ENCODE data around the gene CSRP3.

The CSRP3 gene

DNA sequence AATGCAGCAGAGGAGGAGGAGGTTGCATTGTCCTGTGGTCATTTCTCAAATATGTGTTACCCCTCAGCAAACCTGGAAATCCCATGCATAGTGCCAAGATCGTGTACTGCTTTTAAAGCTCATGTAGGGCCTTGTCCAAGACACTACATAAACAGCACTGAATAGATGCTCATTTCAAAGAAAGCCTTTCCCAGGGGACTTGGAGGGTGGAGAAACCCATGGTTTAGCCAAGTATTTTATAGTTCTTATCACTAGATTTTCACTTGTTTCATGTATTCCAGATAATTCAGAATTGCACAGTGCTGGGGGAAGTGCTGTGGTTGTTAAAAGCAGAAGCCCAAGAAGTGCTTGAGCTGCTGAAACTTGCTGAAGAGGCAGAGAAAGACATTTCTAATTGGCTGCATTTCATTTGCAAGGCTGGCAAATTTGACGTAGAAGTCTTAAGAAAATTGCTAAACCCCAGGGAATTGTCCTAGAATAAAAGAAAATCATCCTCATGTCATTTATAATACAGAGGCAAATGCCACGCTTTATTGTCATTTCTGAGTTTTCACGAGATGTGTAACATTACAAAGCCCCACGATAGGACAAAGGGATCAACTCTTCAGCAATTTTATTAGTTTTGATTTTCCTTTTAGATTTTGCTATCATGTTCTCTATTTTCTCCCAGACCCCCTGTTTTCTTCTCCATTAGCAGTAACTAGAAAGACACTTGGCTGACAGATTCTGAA lies 20.1 kb downstream of the CSRP3 start:
- TF ChIP-seq, protein P1, sequence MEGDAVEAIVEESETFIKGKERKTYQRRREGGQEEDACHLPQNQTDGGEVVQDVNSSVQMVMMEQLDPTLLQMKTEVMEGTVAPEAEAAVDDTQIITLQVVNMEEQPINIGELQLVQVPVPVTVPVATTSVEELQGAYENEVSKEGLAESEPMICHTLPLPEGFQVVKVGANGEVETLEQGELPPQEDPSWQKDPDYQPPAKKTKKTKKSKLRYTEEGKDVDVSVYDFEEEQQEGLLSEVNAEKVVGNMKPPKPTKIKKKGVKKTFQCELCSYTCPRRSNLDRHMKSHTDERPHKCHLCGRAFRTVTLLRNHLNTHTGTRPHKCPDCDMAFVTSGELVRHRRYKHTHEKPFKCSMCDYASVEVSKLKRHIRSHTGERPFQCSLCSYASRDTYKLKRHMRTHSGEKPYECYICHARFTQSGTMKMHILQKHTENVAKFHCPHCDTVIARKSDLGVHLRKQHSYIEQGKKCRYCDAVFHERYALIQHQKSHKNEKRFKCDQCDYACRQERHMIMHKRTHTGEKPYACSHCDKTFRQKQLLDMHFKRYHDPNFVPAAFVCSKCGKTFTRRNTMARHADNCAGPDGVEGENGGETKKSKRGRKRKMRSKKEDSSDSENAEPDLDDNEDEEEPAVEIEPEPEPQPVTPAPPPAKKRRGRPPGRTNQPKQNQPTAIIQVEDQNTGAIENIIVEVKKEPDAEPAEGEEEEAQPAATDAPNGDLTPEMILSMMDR (conservative IDR thresholded peaks at IDR 0.05; ENCODE audit: low read depth, low read length): no peak
- H3K4me3 ChIP-seq (ENCODE audit: low read depth, low read length): no peak overlapping the region
- DNase-seq (ENCODE audit: low read depth): no peak

DNA sequence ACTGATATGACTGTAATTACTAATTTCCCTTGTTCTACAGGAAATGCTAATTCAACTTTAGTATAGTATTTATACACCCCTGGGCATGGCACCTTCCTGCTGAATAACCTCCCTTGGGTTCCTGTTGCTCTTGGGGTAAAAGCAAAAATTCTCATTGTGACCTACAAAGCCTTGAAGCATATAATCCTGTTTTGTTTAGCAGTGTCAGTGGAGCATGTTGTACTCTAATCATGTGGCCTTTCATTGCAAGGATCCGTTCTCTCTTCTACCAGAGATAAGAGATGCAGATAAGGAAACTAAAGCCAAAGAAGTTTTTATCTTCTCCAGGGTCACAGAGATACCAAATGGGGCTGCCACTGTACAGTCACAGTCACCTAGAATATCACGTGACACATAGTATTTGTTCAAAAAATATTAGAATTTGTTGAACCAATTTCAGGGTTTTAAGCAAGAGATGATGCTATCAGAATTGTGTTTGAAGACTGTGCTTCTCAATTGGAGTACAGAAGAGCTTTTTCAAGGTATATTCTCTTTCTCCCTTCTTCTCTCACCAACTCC lies 25.1 kb downstream of the CSRP3 start:
- DNase-seq (ENCODE audit: low read depth): no peak
- H3K4me3 ChIP-seq (ENCODE audit: low read depth, low read length): no peak overlapping the region
- TF ChIP-seq, protein P1 (conservative IDR thresholded peaks at IDR 0.05; ENCODE audit: low read depth, low read length): no peak

DNA sequence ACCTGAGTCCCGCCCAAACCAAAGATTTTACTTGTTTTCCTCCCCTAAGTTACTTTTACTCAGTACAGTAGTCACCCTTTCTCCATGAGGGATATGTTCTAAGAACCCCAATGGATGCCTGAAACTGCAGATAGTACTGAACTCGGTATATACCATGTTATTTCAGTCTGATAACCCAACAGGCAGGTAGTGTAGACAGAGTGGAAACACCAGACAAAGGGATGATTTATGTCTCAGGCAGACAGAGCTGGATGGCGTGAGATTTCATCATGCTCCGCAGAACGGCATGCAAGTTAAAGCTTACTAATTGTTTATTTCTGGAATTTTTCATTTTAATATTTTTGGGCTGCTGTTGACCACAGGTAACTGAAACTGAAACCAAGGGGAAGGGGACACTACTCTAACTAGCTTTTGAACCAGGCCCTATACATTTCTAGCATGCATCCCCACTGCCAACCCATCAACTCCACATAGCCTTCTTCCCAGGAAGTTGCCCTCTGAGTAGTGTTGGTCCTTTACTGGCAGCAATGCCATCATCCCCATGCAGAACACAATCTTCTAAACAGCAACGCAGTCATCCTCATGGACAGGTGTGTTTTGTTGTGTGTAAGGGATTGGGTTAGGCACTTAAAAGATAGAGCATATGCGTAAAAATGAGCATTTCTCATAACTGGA lies 27.7 kb downstream of the CSRP3 start:
- DNase-seq (ENCODE audit: low read depth): no peak
- H3K4me3 ChIP-seq (ENCODE audit: low read depth, low read length): no peak overlapping the region
- TF ChIP-seq, protein P1 (conservative IDR thresholded peaks at IDR 0.05; ENCODE audit: low read depth, low read length): no peak

DNA sequence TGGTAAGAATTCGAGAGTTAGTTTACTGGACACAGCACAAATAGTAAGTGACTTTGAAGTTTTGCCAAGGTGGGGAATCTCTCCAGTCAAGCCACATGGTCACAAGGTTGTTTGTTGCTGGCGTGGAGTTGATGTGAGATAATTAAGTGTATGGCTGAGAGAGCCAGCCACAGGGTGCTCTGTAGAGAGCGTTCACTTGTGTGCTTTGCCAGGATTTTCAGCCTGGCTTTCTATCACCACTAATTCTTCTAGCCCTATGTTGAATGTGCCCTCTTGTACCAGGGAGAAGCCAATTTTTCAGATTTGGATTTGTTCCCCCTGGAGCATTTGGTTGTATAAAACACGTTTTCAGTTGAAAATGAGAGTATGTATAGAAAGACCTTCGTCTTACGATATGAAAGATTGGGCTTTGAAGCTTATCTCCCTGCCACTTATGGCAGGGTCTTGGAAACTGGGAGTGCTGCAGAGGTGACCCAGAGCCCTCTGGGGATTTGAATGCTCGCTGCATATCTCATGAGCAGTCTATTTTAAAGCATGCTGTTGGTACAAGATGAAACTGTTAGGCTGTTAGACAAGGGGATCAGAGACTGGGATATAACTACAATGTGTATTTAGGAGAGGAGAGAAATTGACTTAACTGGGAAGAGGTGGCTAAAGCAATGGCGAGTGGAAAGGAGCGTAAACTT lies 28.6 kb downstream of the CSRP3 start:
- no peak overlapping the region for H3K4me3 ChIP-seq (ENCODE audit: low read depth, low read length)
- TF ChIP-seq, protein P1 (conservative IDR thresholded peaks at IDR 0.05; ENCODE audit: low read depth, low read length): no peak
- no peak for DNase-seq (ENCODE audit: low read depth)

DNA sequence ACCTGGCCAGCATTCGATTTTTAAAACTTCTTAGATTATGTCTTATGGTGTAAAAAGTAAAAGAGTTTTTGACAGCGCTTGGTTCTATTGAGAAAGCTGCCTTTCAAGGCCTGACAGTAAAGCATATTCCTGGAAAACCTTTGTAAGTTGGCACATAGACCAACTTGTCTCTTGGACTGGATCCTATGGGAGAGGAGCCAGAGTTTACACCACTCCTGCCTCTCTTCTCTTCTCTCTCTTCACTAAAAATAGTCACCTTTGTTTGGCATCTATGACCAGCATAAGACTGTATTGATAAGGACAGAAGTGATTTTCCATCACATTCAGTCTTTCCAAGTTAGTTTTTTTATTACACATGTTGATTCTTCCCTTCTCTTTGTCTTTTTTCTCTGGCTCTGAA lies 33.7 kb downstream of the CSRP3 start:
- TF ChIP-seq, protein P1 (conservative IDR thresholded peaks at IDR 0.05; ENCODE audit: low read depth, low read length): no peak
- no peak for DNase-seq (ENCODE audit: low read depth)
- no peak overlapping the region for H3K4me3 ChIP-seq (ENCODE audit: low read depth, low read length)

DNA sequence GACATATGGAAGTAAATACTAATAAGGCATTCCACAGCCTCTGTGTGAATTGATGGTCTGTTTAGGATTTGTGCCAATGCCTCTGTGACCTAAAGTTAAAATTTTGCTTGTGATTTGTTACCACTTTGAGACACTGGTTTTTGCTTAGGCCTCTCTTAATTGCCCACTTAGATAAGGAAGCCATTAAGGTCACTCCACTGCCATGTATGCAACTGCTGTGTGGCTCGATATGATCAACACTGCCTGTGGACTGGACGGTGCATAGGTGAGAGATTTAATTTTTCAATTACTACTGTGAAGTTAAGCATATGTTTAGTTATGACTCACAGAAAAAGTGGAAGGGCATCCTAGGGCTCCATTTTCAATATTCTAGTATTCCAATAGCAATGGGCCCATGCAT lies 36.9 kb downstream of the CSRP3 start:
- TF ChIP-seq, protein P1 (conservative IDR thresholded peaks at IDR 0.05; ENCODE audit: low read depth, low read length): no peak
- no peak overlapping the region for H3K4me3 ChIP-seq (ENCODE audit: low read depth, low read length)
- no peak for DNase-seq (ENCODE audit: low read depth)
